Measurements from ENCODE around the gene AAK1.

DNA sequence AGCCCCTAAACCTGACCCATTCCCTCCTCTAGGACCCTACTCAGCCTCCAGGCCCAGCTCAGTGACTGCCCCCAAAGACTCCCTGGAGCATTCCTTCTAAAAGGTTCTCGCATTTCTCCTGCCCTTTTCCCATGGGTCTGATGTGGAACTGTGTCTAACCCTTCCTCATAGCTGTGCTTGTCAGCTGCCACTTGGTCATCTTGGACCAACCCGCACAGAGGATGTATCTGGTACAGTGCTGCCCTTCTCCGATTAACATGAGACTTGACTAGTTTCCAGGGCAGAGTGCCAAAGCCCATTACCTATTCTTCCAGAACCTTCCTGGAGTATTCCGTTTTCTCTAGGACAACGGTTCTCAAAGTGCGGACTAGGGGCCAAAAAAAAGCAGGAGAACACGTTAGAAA, 205.8 kb downstream of the AAK1 start:
- TF ChIP-seq, protein P1, sequence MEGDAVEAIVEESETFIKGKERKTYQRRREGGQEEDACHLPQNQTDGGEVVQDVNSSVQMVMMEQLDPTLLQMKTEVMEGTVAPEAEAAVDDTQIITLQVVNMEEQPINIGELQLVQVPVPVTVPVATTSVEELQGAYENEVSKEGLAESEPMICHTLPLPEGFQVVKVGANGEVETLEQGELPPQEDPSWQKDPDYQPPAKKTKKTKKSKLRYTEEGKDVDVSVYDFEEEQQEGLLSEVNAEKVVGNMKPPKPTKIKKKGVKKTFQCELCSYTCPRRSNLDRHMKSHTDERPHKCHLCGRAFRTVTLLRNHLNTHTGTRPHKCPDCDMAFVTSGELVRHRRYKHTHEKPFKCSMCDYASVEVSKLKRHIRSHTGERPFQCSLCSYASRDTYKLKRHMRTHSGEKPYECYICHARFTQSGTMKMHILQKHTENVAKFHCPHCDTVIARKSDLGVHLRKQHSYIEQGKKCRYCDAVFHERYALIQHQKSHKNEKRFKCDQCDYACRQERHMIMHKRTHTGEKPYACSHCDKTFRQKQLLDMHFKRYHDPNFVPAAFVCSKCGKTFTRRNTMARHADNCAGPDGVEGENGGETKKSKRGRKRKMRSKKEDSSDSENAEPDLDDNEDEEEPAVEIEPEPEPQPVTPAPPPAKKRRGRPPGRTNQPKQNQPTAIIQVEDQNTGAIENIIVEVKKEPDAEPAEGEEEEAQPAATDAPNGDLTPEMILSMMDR (IDR thresholded peaks at IDR 0.05), result no peak
- TF ChIP-seq POLR2AphosphoS5 (IDR thresholded peaks at IDR 0.05; ENCODE audit: low read depth, low read length) (no peak), SMC3 (IDR thresholded peaks at IDR 0.05; ENCODE audit: low read depth, low read length) (no peak), YY1 (IDR thresholded peaks at IDR 0.05; ENCODE audit: low read depth) (no peak)
- TF ChIP-seq, protein P2, sequence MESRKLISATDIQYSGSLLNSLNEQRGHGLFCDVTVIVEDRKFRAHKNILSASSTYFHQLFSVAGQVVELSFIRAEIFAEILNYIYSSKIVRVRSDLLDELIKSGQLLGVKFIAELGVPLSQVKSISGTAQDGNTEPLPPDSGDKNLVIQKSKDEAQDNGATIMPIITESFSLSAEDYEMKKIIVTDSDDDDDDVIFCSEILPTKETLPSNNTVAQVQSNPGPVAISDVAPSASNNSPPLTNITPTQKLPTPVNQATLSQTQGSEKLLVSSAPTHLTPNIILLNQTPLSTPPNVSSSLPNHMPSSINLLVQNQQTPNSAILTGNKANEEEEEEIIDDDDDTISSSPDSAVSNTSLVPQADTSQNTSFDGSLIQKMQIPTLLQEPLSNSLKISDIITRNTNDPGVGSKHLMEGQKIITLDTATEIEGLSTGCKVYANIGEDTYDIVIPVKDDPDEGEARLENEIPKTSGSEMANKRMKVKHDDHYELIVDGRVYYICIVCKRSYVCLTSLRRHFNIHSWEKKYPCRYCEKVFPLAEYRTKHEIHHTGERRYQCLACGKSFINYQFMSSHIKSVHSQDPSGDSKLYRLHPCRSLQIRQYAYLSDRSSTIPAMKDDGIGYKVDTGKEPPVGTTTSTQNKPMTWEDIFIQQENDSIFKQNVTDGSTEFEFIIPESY (IDR thresholded peaks at IDR 0.05; ENCODE audit: borderline replicate concordance, low read depth), result no peak
- TF ChIP-seq, protein P3, sequence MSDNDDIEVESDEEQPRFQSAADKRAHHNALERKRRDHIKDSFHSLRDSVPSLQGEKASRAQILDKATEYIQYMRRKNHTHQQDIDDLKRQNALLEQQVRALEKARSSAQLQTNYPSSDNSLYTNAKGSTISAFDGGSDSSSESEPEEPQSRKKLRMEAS (IDR thresholded peaks at IDR 0.05; ENCODE audit: low read depth), result no peak
